ENCODE measurements around the gene SMIM13. TPM values are rescaled to one million over a fixed set of nuclear protein-coding genes. Genes with fewer than 3 reads are reported as not detected.

The SMIM13 gene
- total RNA-seq, 2 donors from 2014 or later = 12.2 TPM

DNA sequence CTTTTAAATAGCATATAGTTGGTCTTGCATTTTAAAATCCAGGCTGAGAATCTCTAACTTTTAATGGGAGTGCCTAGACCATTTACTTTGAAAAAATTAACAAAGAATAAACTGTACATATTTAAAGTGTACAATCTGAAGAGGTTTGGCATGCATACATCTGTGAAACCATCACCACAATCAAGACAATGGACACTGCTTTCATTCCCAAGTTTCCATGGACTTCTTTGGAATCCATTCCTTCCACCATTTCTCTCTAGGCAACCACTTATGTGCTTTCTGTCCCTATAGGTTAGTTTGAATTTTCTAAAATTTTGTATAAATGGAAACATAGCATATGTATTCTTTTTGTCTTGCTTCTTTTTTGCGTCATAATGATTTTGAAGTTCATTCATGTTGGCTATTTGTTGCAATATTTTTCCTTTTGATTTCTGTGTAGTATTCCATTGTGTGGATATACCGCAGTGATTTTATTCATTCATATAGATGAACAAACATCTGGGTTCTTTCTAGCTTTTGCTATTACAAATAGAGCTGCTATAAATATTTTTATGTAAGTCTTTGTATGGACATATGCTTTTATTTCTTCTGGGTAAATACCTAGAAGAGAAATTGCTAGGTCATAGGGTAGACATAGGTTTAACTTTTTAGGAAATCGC is 88.0 kb downstream of the SMIM13 start:
- Histone ChIP-seq H3K9ac (ENCODE audit: extremely low read depth, low read length, poor library complexity, severe bottlenecking) (no peak overlapping the region), H3K4me3 (ENCODE audit: low read length) (no peak overlapping the region), H3K36me3 (ENCODE audit: control insufficient read depth, insufficient read depth, low read length) (peaks cover 35% of the 10 kb centered on the region), H3K4me1 (ENCODE audit: control insufficient read depth, insufficient read depth, low read length) (no peaks in the 10 kb centered on the region), H3K9me3 (ENCODE audit: control insufficient read depth, low read length) (peaks cover 13% of the 10 kb centered on the region), H3K27me3 (ENCODE audit: control insufficient read depth, insufficient read depth, low read length, poor library complexity, severe bottlenecking) (no peaks in the 10 kb centered on the region), H3K27ac (ENCODE audit: low read depth, low read length) (no peak overlapping the region)
- H3K27ac Mint-ChIP-seq = no peak overlapping the region
- no peak for DNase-seq
- 83 to 97% methylated on average over 1 to 2 of the region's 3 CpGs for WGBS, 2 experiments (ENCODE audit: insufficient coverage in 1 of 2, insufficient read length in 1 of 2)
- H3K9me3 Mint-ChIP-seq = peaks cover 10% of the 10 kb centered on the region
- no peak overlapping the region for H3K4me3 Mint-ChIP-seq
- H3K27me3 Mint-ChIP-seq (ENCODE audit: insufficient read depth) = no peaks in the 10 kb centered on the region
- H3K4me1 Mint-ChIP-seq = peaks cover 6% of the 10 kb centered on the region
- TF ChIP-seq, protein P1, sequence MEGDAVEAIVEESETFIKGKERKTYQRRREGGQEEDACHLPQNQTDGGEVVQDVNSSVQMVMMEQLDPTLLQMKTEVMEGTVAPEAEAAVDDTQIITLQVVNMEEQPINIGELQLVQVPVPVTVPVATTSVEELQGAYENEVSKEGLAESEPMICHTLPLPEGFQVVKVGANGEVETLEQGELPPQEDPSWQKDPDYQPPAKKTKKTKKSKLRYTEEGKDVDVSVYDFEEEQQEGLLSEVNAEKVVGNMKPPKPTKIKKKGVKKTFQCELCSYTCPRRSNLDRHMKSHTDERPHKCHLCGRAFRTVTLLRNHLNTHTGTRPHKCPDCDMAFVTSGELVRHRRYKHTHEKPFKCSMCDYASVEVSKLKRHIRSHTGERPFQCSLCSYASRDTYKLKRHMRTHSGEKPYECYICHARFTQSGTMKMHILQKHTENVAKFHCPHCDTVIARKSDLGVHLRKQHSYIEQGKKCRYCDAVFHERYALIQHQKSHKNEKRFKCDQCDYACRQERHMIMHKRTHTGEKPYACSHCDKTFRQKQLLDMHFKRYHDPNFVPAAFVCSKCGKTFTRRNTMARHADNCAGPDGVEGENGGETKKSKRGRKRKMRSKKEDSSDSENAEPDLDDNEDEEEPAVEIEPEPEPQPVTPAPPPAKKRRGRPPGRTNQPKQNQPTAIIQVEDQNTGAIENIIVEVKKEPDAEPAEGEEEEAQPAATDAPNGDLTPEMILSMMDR (conservative IDR thresholded peaks at IDR 0.05) = no peak
- H3K36me3 Mint-ChIP-seq (ENCODE audit: low read depth) = peaks cover 26% of the 10 kb centered on the region

DNA sequence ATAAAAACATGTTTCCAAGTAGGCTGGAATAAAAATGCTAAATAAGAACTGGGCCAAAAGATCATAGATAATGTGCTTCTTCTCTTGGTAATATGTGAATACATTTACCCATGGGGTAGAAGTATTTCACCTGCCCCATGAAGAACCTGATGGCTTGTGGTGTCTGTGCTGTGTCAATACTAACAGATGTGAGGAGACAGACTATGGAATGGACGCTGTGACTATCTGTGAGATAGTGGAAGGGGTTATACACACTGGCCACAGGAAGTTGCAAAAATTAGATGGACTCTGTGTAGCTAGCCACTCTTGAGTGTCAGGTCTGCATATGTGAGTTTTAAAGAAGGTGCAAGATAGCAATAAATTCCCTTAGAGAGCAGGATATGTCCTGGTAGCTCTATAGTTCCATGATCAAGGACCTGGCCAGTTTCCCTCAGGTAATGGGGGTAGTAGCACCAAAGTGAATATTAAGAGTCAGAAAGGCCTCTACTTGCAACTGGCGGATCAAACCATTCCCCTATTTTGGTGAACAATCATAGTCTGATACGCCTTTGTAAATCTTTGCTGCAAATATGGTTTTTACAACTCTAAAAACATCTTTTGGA is 90.2 kb downstream of the SMIM13 start:
- H3K4me1 ChIP-seq (ENCODE audit: control insufficient read depth, insufficient read depth, low read length) = no peaks in the 10 kb centered on the region
- DNase-seq = no peak
- no peak overlapping the region for H3K4me3 ChIP-seq (ENCODE audit: low read length)
- no peak overlapping the region for H3K9ac ChIP-seq (ENCODE audit: extremely low read depth, low read length, poor library complexity, severe bottlenecking)
- peaks cover 43% of the 10 kb centered on the region for H3K36me3 Mint-ChIP-seq (ENCODE audit: low read depth)
- peaks cover 6% of the 10 kb centered on the region for H3K4me1 Mint-ChIP-seq
- WGBS, 2 experiments (ENCODE audit: insufficient coverage in 1 of 2, insufficient read length in 1 of 2) = 90 to 97% methylated on average over 3 of the region's 3 CpGs
- H3K27me3 ChIP-seq (ENCODE audit: control insufficient read depth, insufficient read depth, low read length, poor library complexity, severe bottlenecking) = no peaks in the 10 kb centered on the region
- H3K9me3 Mint-ChIP-seq = peaks cover 10% of the 10 kb centered on the region
- H3K36me3 ChIP-seq (ENCODE audit: control insufficient read depth, insufficient read depth, low read length) = peaks cover 57% of the 10 kb centered on the region
- H3K4me3 Mint-ChIP-seq = no peak overlapping the region
- H3K9me3 ChIP-seq (ENCODE audit: control insufficient read depth, low read length) = peaks cover 13% of the 10 kb centered on the region
- no peaks in the 10 kb centered on the region for H3K27me3 Mint-ChIP-seq (ENCODE audit: insufficient read depth)
- TF ChIP-seq, protein P1 (conservative IDR thresholded peaks at IDR 0.05) = no peak
- no peak overlapping the region for H3K27ac Mint-ChIP-seq
- no peak overlapping the region for H3K27ac ChIP-seq (ENCODE audit: low read depth, low read length)

DNA sequence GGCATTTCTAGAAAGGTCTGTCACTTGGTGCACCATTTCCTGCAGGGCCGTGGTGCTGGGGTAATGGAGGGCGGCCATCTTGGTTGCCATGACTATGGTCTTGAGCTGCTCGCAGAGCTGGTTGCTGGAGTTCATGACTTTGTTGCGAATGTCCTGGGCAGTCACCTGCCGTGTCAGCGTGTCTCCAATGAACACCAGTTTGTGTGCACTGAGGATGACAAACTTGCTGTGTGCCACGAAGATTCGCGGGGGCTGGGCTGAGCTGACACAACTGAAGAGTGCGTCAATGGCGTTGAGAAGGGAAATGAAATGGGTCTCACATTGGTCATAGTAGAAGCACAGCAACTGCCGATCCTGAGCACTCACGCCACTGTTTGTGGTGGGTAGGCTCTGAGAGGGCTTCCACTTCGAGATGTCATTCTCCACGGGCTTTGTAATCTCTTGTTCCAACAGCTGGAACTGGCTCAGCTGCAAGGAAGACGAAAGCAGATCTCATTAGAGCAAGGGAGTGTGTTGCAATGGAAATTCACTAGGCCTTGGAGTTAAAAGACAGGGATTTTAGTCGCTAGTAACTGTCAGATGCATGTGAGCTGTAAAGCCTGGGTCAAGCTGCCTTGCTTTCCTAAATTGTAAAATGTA is 91.7 kb downstream of the SMIM13 start:
- Histone ChIP-seq H3K27ac (ENCODE audit: low read depth, low read length) (no peak overlapping the region), H3K9ac (ENCODE audit: extremely low read depth, low read length, poor library complexity, severe bottlenecking) (no peak overlapping the region), H3K4me3 (ENCODE audit: low read length) (no peak overlapping the region), H3K36me3 (ENCODE audit: control insufficient read depth, insufficient read depth, low read length) (peaks cover 71% of the 10 kb centered on the region), H3K27me3 (ENCODE audit: control insufficient read depth, insufficient read depth, low read length, poor library complexity, severe bottlenecking) (no peaks in the 10 kb centered on the region), H3K4me1 (ENCODE audit: control insufficient read depth, insufficient read depth, low read length) (no peaks in the 10 kb centered on the region), H3K9me3 (ENCODE audit: control insufficient read depth, low read length) (peaks cover 13% of the 10 kb centered on the region)
- Mint-ChIP-seq H3K4me3 (no peak overlapping the region), H3K27ac (no peak overlapping the region), H3K27me3 (ENCODE audit: insufficient read depth) (no peaks in the 10 kb centered on the region), H3K36me3 (ENCODE audit: low read depth) (peaks cover 51% of the 10 kb centered on the region), H3K4me1 (no peaks in the 10 kb centered on the region), H3K9me3 (peaks cover 10% of the 10 kb centered on the region)
- peak; percentile 30 for DNase-seq
- 98% methylated on average over 17 of the region's 17 CpGs for WGBS, 2 experiments (ENCODE audit: insufficient coverage in 1 of 2, insufficient read length in 1 of 2)
- TF ChIP-seq, protein P1 (conservative IDR thresholded peaks at IDR 0.05) = no peak
